Activated CD4-positive, alpha-beta T cell treated with anti-CD3 and anti-CD28 coated beads, Interleukin-2, amount 50 U/mL, for 24 hours (primary cell): Measurements from ENCODE around the gene SPAG9.
A peak's percentile ranks its signal among the peaks of the same experiment; 100 is the strongest.
"Not testable (repeated sequence)": the region's sequence is repeated elsewhere in the genome, so short reads cannot be mapped to it uniquely, and the experiment has no call there.

ENCODE experiments used
- DNase-seq, 2 donors: peaks; one replicate each; pipeline ENCODE4 v3.0.0-alpha.2; 2020; ENCODE audit warnings: low read depth in 1 of 2, low spot score in 1 of 2

The SPAG9 gene

DNA sequence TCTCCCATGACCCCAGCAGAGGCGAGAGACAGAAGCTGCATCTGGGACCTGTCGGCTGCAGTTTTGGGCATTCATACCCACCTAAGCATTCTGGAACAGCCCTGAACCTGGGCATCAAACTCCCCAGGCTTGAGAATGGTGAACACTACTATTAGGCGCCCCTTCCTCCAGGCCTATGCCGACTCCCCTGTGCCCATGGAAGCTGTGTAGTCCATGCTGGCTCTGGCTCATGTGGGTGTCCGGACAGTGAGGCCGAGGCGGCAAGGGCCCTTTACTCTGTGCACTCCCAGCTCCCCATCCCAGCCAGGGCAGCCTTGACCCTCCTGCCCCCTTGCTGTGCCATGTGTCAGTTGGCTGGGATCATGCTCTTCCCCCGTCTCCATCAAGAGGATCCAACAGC, 165.5 kb downstream of the SPAG9 start:
- no peak for DNase-seq

- no peak for DNase-seq
Measured at GRCh38 chr17:50954641-50955121, 166.0 kb downstream of the SPAG9 start.

- DNase-seq: no peak
Measured at GRCh38 chr17:50953831-50954601, 166.7 kb downstream of the SPAG9 start.

DNA sequence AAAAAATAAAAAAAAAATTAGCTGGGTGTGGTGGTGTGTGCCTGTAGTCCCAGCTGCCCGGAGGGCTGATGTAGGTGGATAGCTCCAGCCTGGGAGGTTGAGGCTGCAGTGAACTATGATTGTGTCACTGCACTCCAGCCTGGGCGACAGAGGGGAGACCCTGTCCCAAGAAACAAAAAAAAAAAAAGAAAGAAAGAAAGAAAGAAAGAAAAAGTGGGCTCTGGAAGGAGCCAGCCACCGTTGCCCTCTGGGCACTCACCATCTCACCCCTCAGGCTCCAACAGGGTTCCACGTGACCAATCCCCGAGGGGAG, 167.2 kb downstream of the SPAG9 start:
- no peak for DNase-seq

DNA sequence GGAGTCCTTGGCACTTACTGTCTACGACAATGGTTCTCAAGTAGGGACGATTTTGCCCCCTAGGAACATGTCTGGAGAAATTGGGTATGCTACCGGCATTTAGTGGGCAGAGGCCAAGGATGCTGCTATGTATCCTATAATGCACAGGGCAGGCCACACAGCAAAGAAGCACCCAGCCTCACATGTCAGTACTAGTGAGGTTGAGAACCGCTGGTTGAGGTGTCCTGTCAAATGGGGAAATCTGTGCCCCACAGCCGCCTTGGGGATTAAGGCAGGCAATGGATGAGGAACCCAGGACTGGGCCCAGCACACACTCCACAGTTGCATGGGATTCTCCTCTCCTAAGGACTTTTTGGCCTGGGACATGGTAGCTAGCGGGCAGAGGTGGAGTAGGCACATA, 167.8 kb downstream of the SPAG9 start:
- no peak for DNase-seq

DNA sequence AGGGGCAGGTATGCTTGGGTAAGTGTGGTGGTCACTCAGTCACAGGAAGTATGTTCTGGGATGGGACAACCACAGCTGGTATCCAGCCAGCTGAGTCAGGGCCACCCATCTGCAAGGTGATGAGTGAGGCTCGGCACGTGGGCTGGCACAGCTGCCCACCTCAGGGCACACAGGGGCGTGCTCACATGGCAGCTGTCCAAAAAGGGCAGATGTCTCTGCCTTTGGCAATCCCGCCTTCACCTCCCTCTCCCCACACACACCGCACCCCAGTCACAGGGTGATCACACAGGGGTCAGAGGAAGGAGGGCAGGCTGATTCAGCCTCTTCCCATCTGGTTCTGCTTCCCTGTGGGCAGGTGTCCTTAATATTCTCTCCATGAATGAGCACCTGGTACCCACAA, 168.7 kb downstream of the SPAG9 start:
- DNase-seq: no peak

DNA sequence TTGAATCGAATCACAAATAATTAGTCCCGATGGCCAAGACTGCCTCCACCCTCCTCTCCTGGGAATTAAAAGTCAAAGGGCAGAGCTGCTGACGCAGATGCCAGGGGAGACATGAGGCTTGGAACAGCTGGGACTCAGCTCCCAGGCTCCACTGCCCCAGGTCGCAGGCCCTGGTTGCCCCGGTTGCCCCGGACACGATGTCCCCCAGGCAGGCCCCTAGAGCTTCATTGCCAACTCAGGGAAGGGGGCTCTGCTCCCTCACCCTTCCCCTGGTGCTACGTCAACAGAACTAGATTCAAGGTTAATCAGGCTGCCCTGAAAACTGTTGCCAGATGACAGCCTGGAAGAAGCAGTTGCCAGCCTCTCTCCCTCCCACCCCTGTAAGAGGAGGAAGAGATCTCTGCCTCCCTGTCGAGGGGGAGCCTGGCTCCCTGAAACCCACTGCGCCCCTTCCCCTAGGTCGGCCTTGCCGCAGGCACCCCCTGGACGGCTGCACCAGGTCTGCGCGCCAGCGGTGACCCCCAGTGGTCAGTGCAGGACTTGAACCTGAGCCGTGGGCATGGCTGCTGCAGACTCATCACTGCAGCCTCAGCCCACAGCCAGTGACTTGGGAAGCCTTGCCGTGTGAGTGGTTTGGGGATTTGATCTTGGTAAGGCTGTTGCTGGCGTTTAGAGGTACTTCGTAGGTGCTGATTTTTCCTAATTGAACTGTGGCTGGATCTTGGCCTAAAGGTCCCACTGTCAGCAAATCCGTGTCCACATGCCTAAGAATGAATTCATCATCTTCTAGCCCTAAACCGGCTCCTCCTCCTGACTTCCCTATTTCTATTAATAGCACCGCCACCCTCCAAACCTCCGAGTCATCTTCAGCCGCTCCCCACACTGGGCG, 170.4 kb downstream of the SPAG9 start:
- peak in 1 of 2 donors; percentile 29 for DNase-seq

- DNase-seq: no peak
Measured at GRCh38 chr17:50949128-50949988, 171.3 kb downstream of the SPAG9 start.

GRCh38 chr17:50948711-50949110, 172.0 kb downstream of the SPAG9 start:
- no peak for DNase-seq

DNA sequence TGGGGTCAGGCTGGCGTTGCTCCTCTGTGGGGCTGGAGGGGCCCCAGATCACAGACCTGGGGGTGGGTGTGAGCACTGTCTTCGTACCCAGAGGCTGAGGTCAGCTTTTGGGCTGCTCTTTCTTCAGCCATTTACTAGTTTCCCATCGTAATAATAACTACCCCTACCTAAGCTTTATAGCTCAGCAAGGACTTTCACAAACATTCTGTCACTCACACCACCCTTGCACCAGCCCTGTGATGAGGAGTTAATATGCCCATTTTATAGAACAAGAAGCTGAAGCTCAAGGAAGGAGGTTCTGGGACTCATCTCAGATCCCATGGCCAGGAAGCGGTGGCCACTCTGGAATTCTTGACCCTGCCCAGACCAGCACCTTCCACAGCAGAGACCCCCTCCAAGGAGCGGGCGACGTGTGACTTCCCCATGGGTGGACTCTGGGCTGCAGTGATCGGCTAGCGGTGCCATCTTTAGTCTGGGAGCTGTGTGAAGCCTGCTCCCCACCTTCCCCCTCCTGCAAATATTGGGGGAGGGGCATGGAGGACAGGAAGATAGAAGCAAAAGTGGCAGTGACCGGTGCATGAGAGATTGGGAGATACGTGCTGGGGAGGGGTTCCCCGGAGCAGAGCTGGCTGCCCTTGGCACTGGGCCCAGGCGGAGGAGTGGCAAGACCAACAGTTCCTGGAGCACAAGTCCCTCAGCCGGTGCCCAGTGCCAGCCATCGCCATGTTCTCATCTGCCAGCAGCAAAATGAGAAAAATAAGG, 172.7 kb downstream of the SPAG9 start:
- no peak for DNase-seq

DNA sequence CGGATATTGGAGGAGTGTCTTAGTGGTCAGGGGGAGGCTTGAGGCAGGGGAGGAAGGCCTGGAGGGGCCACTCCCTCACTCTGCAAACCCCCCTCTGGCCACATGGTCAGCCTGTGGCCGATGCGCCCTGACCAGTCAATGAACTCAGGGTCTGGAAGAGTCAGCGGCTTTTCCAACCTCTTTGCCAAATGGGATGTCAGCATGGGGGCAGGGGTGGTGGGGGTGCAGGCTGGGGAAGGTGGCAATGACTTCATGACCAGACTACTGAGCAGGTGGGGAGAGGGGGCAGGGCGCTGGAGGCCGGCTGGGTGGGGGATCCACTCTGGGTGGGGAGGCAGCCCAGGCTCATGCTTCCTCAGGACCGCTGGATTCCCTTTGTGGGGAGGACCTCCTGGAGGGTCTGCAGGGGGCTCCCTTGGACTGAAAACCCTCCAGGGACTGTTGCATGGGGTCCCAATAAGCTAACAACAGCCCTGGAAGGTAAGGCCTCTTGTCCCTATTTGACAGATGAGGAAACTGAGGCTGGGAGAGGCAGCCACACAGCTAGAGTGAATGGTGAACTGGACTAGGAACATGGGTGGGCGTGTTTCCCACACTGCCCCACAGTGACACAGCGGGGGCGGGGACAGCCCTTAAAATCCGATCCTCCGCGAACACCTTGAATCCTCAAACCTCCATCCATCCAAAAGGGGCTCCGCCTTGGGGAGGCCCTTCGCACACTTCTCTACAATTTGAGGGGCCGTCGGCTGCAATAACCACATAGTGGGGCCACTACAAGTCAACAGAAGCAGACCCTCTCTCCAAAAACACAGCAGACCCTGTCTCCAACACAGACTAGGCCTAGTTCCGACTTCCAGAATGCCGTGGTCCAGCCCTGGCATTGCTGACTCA, 173.5 kb downstream of the SPAG9 start:
- no peak for DNase-seq

GRCh38 chr17:50946223-50946890, 174.3 kb downstream of the SPAG9 start:
- DNase-seq: no peak

GRCh38 chr17:50945779-50946222, 174.9 kb downstream of the SPAG9 start:
- no peak for DNase-seq

GRCh38 chr17:50944902-50945720, 175.6 kb downstream of the SPAG9 start:
- DNase-seq: no peak

DNA sequence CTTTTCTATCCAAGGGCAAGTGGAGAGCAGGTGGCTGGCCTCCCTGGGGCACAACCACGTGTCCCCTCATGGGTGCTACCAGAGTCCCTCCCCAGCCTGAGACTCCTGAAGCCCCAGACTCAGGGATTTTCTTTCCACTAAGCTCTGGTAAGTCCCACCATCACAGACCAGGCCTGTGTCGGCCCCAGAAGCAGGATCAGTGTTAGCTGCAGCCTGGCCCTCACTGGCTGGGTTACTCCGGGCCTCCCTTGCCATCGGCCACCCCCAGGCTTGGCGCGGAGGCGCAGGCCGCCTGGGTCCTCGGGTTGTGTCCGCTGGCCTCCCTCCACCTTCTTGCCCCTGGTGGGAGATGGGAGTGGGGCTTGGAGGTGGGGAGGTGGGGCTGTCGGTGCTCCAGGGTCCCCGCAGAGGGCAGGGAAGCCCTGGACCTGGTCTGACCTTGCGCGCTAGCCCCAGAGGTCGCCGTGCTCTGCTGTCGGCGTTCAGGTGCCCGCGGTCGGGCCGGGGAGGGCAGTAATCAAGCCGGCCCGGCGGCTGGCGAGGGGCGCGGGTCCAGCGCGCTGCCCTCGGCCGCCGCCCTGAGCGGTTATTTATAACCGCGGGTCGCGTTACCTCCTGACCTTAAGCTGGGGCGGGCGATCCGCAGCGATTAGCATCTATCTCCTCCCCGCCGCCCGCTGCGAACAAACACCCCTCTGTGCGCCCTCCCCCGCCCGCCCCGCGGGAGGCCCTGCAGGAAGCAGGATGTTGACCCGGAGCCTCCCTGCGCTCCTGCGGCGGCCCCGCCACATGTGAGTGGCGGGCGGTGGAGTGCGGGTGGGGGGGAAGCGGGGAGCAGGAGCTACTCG, 176.4 kb downstream of the SPAG9 start:
- peak; percentile 43 to 49 for DNase-seq

GRCh38 chr17:50943575-50943933, 177.1 kb downstream of the SPAG9 start:
- DNase-seq: no peak

- DNase-seq: not testable (repeated sequence)
Measured at GRCh38 chr17:50941676-50942048, 179.0 kb downstream of the SPAG9 start.
